GM18508 (cell line): ENCODE results near the gene NEK1.
"Not testable (repeated sequence)": the region's sequence is repeated elsewhere in the genome, so short reads cannot be mapped to it uniquely, and the experiment has no call there.

Experiments
- ATAC-seq: cut with Tn5 transposase; IDR thresholded peaks from one replicate; pipeline ENCODE4 v1.9.1; 2021; ENCODE audit warnings: moderate number of reproducible peaks; ENCODE audit not compliant: insufficient read depth, unreplicated experiment

The NEK1 gene

GRCh38 chr4:169604131-169604900 lies 8.1 kb downstream of the NEK1 start:
- ATAC-seq = peak; percentile 53

GRCh38 chr4:169603312-169603711 lies 9.1 kb downstream of the NEK1 start:
- no peak for ATAC-seq

GRCh38 chr4:169601016-169601771 lies 11.2 kb downstream of the NEK1 start:
- no peak for ATAC-seq

GRCh38 chr4:169594560-169595195 lies 17.7 kb downstream of the NEK1 start:
- ATAC-seq = no peak

- no peak for ATAC-seq
Measured at GRCh38 chr4:169593050-169593560, 19.3 kb downstream of the NEK1 start.

GRCh38 chr4:169583563-169583962 lies 28.8 kb downstream of the NEK1 start:
- no peak for ATAC-seq

- no peak for ATAC-seq
Measured at GRCh38 chr4:169582706-169583105, 29.7 kb downstream of the NEK1 start.

GRCh38 chr4:169582203-169582602 lies 30.2 kb downstream of the NEK1 start:
- peak; percentile 81 for ATAC-seq

GRCh38 chr4:169573889-169574288 lies 38.5 kb downstream of the NEK1 start:
- ATAC-seq = no peak

- no peak for ATAC-seq
Measured at GRCh38 chr4:169571435-169571834, 40.9 kb downstream of the NEK1 start.

- ATAC-seq = not testable (repeated sequence)
Measured at GRCh38 chr4:169571012-169571411, 41.4 kb downstream of the NEK1 start.

GRCh38 chr4:169570266-169570665 lies 42.1 kb downstream of the NEK1 start:
- ATAC-seq = not testable (repeated sequence)

- ATAC-seq = not testable (repeated sequence)
Measured at GRCh38 chr4:169569188-169569587, 43.2 kb downstream of the NEK1 start.

GRCh38 chr4:169567916-169568315 lies 44.5 kb downstream of the NEK1 start:
- ATAC-seq = no peak

- no peak for ATAC-seq
Measured at GRCh38 chr4:169566021-169566818, 46.2 kb downstream of the NEK1 start.

- no peak for ATAC-seq
Measured at GRCh38 chr4:169565606-169566005, 46.8 kb downstream of the NEK1 start.

- ATAC-seq = no peak
Measured at GRCh38 chr4:169557061-169557636, 55.2 kb downstream of the NEK1 start.

- not testable (repeated sequence) for ATAC-seq
Measured at GRCh38 chr4:169546548-169546947, 65.8 kb downstream of the NEK1 start.

- no peak for ATAC-seq
Measured at GRCh38 chr4:169540774-169541173, 71.6 kb downstream of the NEK1 start.

GRCh38 chr4:169530048-169530447 lies 82.3 kb downstream of the NEK1 start:
- no peak for ATAC-seq
